Endothelial cell of umbilical vein (primary cell): ENCODE measurements around the gene PCDHB15.

Source experiments
- EZH2 ChIP-seq: IDR thresholded peaks from 2 replicates; pipeline ENCODE4 v1.6.1; 2012; ENCODE audit warnings: borderline replicate concordance, low read depth, mild to moderate bottlenecking, moderate library complexity, low read length, inconsistent platforms; ENCODE audit not compliant: severe bottlenecking
- MYC ChIP-seq: IDR thresholded peaks from one replicate; pipeline ENCODE4 v1.6.1; 2011; ENCODE audit warnings: mild to moderate bottlenecking, low read depth, low read length
- POLR2A ChIP-seq: IDR thresholded peaks from 2 replicates; pipeline ENCODE4 v1.6.1; 2012; ENCODE audit warnings: low read depth, mild to moderate bottlenecking, control low read depth, low read length
- POLR2AphosphoS5 ChIP-seq: IDR thresholded peaks from 2 replicates; pipeline ENCODE4 v1.6.1; 2012; ENCODE audit warnings: low read depth, mild to moderate bottlenecking, control low read depth, low read length, moderate library complexity; ENCODE audit not compliant: insufficient read depth
- TF ChIP-seq, protein P1 (sequence below), 2 donors: IDR thresholded peaks; 1 replicate in 1 of 2; 2 replicates in 1 of 2; pipeline ENCODE4 v1.5.1; 2011; ENCODE audit warnings: low read length in 2 of 2, mild to moderate bottlenecking in 2 of 2, moderate library complexity in 2 of 2, control low read depth in 1 of 2, inconsistent platforms in 1 of 2, low read depth in 1 of 2; ENCODE audit not compliant: insufficient read depth in 1 of 2; ENCODE audit errors: extremely low read depth in 1 of 2
- TF ChIP-seq, protein P2 (sequence below): IDR thresholded peaks from 2 replicates; pipeline ENCODE4 v1.6.1; 2011; ENCODE audit not compliant: insufficient read depth, insufficient read length

DNA sequence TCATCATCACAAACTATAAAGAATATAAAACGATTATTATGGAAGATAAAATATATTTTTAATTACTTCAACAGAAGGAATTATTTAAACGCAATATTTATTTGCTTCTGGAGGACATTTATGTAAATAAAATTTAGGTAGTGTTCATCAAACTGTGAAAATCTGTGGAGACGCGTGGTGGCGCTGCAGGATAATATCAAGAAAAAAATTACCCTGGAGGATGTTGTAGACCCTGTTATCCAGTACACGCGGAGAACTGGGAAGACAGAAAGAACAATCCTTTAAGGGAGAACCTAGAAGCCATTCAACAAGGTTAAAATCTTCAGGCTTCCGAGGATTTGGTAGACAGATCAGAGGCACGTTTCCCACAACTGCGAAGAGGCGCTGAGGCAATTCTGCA is 36.7 kb upstream of the PCDHB15 start, which contains the start of gene PCDHB12:
- TF ChIP-seq, protein P1, sequence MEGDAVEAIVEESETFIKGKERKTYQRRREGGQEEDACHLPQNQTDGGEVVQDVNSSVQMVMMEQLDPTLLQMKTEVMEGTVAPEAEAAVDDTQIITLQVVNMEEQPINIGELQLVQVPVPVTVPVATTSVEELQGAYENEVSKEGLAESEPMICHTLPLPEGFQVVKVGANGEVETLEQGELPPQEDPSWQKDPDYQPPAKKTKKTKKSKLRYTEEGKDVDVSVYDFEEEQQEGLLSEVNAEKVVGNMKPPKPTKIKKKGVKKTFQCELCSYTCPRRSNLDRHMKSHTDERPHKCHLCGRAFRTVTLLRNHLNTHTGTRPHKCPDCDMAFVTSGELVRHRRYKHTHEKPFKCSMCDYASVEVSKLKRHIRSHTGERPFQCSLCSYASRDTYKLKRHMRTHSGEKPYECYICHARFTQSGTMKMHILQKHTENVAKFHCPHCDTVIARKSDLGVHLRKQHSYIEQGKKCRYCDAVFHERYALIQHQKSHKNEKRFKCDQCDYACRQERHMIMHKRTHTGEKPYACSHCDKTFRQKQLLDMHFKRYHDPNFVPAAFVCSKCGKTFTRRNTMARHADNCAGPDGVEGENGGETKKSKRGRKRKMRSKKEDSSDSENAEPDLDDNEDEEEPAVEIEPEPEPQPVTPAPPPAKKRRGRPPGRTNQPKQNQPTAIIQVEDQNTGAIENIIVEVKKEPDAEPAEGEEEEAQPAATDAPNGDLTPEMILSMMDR (IDR thresholded peaks at IDR 0.05; ENCODE audit: extremely low read depth in 1 of 2, insufficient read depth in 1 of 2, low read depth in 1 of 2, low read length in 2 of 2): no peak
- TF ChIP-seq MYC (no peak), POLR2AphosphoS5 (no peak), POLR2A (no peak), EZH2 (no peak)
- TF ChIP-seq, protein P2, sequence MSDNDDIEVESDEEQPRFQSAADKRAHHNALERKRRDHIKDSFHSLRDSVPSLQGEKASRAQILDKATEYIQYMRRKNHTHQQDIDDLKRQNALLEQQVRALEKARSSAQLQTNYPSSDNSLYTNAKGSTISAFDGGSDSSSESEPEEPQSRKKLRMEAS: no peak
